K562 (cell line): ENCODE results near the gene RPTOR. TPM values are rescaled to one million over a fixed set of nuclear protein-coding genes. Genes with fewer than 3 reads are reported as not detected.

ENCODE experiments used
- BRD9 ChIP-seq: fragments of 450-650 bp; IDR thresholded peaks from 2 replicates; pipeline ENCODE4 v1.6.1; 2018; ENCODE audit warnings: low read depth; ENCODE audit not compliant: partially characterized antibody
- CEBPB ChIP-seq: fragments of 450-650 bp; IDR thresholded peaks from 2 replicates; pipeline ENCODE4 v1.6.1; 2016; ENCODE audit warnings: missing genetic modification characterization, missing compliant biosample characterization
- GABPB1 ChIP-seq: sonication (generic); formaldehyde crosslinking; IDR thresholded peaks from 2 replicates; pipeline ENCODE4 v1.8.0; 2022; ENCODE audit warnings: mild to moderate bottlenecking, missing genetic modification reagents
- GATA2 ChIP-seq: sonication (generic); formaldehyde crosslinking; IDR thresholded peaks from 2 replicates; pipeline ENCODE4 v1.4.0; 2020; ENCODE audit warnings: mild to moderate bottlenecking, missing genetic modification reagents
- HCFC1 ChIP-seq: IDR thresholded peaks from 2 replicates; pipeline ENCODE4 v1.6.1; 2012; ENCODE audit warnings: low read depth, low read length, improper control_type of control experiment
- MTA3 ChIP-seq: fragments of 450-650 bp; formaldehyde crosslinking; IDR thresholded peaks from 2 replicates; pipeline ENCODE4 v1.6.1; 2017; ENCODE audit warnings: mild to moderate bottlenecking, borderline replicate concordance
- ZNF165 ChIP-seq: fragments of 250-450 bp; sonication (Bioruptor Pico); IDR thresholded peaks from 2 replicates; pipeline ENCODE4 v1.4.0; 2020; ENCODE audit warnings: borderline replicate concordance
- ZNF324 ChIP-seq: fragments of 250-450 bp; sonication (Bioruptor Pico); IDR thresholded peaks from 2 replicates; pipeline ENCODE4 v1.4.0; 2020; ENCODE audit warnings: mild to moderate bottlenecking
- ZNF668 ChIP-seq: fragments of 250-450 bp; sonication (Bioruptor Pico); IDR thresholded peaks from 2 replicates; pipeline ENCODE4 v1.8.0; 2022; ENCODE audit warnings: mild to moderate bottlenecking, inconsistent platforms
- ZNF785 ChIP-seq: fragments of 250-450 bp; sonication (Bioruptor Pico); IDR thresholded peaks from 2 replicates; pipeline ENCODE4 v1.4.0; 2020; ENCODE audit warnings: mild to moderate bottlenecking
- polyA plus RNA-seq, 8 experiments: library from polyadenylated mRNA; depleted of rRNA in 4 of 8; stranded (reverse) in 5 of 8; unstranded in 3 of 8; fragments of >200 nt; fragmentation: Nextera tagmentation in 2 of 8; fragmentation: Illumina TruSeq in 1 of 8; extraction: Ambion mirVana in 2 of 8; extraction: Trizol in 1 of 8; gene quantifications; 2 replicates each; pipeline versions ENCODE4 v1.2.1 to v1.2.3, GENCODE V29; 2011 to 2014; ENCODE audit warnings: inconsistent platforms in 1 of 8, missing spikeins in 1 of 8
- total RNA-seq, 7 experiments: library from RNA; depleted of rRNA in 6 of 7; stranded (reverse); fragments of >200 nt in 6 of 7; fragmentation: Illumina TruSeq in 2 of 7; extraction: Trizol in 2 of 7; gene quantifications; 2 replicates each; pipeline versions ENCODE4 v1.2.1 to v1.2.3, GENCODE V29; 2011 to 2021; ENCODE audit warnings: low replicate concordance in 1 of 7
- TF ChIP-seq, protein P1 (sequence below): sonication (generic); formaldehyde crosslinking; IDR thresholded peaks from 2 replicates; pipeline ENCODE4 v1.8.0; 2023; ENCODE audit warnings: missing genetic modification reagents, mild to moderate bottlenecking, borderline replicate concordance
- TF ChIP-seq, protein P2 (sequence below): sonication (generic); formaldehyde crosslinking; IDR thresholded peaks from 2 replicates; pipeline ENCODE4 v1.8.0; 2022; ENCODE audit warnings: missing genetic modification reagents, mild to moderate bottlenecking, borderline replicate concordance
- TF ChIP-seq, protein P3 (sequence below), 2 experiments: IDR thresholded peaks in 1 of 2; conservative IDR thresholded peaks in 1 of 2; 2 replicates each; pipeline ENCODE4 v1.6.1; 2016; ENCODE audit warnings: low read depth in 2 of 2, mild to moderate bottlenecking in 1 of 2, missing compliant biosample characterization in 1 of 2, missing genetic modification characterization in 1 of 2, moderate library complexity in 1 of 2
- TF ChIP-seq, protein P4 (sequence below): fragments of 200-400 bp; formaldehyde crosslinking; IDR thresholded peaks from 2 replicates; pipeline ENCODE4 v1.6.1; 2017; ENCODE audit warnings: mild to moderate bottlenecking, low read depth, low read length, moderate library complexity

RPTOR gene
- total and polyA plus RNA-seq, 9 of the 15 experiments (the other 6 are each of a cell fraction or from before 2014, with no cell fraction given): 0.24 to 54.1 (median 10.2) TPM

DNA sequence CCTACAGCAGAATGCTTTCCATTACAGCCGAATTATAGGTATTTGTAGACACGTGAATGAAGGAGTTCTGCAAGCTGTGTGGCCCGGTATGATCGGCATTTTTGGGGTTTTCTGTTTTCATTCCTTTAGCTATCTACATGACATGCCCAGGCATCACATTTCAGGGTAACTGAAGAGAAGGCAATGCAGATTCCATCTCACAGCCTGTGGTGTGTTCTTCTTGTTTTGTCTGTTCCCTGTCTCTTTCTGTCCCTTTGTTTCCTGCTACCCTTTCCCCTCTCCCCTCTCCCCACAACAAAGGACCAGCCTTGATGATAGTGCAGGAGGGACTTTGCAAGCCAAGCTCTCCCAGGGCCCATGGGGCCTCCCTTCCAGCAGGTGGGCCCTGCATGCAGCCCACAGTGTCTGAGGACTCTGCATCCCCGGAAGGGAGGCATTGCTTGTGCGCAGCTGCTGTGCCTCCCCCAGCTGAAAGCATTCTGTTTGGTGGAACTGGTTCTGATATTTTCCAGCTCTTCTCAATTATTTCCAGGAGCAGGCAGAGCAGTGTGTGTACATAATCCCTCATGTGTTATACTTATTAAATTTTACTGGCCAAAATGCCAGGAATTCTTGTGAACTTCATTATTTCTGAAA is 207.4 kb downstream of the RPTOR start (continued):
- TF ChIP-seq, protein P1, sequence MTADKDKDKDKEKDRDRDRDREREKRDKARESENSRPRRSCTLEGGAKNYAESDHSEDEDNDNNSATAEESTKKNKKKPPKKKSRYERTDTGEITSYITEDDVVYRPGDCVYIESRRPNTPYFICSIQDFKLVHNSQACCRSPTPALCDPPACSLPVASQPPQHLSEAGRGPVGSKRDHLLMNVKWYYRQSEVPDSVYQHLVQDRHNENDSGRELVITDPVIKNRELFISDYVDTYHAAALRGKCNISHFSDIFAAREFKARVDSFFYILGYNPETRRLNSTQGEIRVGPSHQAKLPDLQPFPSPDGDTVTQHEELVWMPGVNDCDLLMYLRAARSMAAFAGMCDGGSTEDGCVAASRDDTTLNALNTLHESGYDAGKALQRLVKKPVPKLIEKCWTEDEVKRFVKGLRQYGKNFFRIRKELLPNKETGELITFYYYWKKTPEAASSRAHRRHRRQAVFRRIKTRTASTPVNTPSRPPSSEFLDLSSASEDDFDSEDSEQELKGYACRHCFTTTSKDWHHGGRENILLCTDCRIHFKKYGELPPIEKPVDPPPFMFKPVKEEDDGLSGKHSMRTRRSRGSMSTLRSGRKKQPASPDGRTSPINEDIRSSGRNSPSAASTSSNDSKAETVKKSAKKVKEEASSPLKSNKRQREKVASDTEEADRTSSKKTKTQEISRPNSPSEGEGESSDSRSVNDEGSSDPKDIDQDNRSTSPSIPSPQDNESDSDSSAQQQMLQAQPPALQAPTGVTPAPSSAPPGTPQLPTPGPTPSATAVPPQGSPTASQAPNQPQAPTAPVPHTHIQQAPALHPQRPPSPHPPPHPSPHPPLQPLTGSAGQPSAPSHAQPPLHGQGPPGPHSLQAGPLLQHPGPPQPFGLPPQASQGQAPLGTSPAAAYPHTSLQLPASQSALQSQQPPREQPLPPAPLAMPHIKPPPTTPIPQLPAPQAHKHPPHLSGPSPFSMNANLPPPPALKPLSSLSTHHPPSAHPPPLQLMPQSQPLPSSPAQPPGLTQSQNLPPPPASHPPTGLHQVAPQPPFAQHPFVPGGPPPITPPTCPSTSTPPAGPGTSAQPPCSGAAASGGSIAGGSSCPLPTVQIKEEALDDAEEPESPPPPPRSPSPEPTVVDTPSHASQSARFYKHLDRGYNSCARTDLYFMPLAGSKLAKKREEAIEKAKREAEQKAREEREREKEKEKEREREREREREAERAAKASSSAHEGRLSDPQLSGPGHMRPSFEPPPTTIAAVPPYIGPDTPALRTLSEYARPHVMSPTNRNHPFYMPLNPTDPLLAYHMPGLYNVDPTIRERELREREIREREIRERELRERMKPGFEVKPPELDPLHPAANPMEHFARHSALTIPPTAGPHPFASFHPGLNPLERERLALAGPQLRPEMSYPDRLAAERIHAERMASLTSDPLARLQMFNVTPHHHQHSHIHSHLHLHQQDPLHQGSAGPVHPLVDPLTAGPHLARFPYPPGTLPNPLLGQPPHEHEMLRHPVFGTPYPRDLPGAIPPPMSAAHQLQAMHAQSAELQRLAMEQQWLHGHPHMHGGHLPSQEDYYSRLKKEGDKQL (CRISPR knock-in tag): no peak
- TF ChIP-seq MTA3 (no peak), GATA2 (CRISPR knock-in tag) (no peak), BRD9 (no peak), ZNF668 (CRISPR knock-in tag) (no peak), ZNF324 (CRISPR knock-in tag) (no peak), ZNF165 (CRISPR knock-in tag) (no peak), HCFC1 (no peak), CEBPB (tag) (no peak), GABPB1 (CRISPR knock-in tag) (no peak), ZNF785 (CRISPR knock-in tag) (no peak)
- TF ChIP-seq, protein P2, sequence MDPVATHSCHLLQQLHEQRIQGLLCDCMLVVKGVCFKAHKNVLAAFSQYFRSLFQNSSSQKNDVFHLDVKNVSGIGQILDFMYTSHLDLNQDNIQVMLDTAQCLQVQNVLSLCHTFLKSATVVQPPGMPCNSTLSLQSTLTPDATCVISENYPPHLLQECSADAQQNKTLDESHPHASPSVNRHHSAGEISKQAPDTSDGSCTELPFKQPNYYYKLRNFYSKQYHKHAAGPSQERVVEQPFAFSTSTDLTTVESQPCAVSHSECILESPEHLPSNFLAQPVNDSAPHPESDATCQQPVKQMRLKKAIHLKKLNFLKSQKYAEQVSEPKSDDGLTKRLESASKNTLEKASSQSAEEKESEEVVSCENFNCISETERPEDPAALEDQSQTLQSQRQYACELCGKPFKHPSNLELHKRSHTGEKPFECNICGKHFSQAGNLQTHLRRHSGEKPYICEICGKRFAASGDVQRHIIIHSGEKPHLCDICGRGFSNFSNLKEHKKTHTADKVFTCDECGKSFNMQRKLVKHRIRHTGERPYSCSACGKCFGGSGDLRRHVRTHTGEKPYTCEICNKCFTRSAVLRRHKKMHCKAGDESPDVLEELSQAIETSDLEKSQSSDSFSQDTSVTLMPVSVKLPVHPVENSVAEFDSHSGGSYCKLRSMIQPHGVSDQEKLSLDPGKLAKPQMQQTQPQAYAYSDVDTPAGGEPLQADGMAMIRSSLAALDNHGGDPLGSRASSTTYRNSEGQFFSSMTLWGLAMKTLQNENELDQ (CRISPR knock-in tag): no peak
- TF ChIP-seq, protein P3, sequence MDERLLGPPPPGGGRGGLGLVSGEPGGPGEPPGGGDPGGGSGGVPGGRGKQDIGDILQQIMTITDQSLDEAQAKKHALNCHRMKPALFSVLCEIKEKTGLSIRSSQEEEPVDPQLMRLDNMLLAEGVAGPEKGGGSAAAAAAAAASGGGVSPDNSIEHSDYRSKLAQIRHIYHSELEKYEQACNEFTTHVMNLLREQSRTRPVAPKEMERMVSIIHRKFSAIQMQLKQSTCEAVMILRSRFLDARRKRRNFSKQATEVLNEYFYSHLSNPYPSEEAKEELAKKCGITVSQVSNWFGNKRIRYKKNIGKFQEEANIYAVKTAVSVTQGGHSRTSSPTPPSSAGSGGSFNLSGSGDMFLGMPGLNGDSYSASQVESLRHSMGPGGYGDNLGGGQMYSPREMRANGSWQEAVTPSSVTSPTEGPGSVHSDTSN (CRISPR knock-in tag; IDR thresholded peaks at IDR 0.05; ENCODE audit: low read depth): no peak
- TF ChIP-seq, protein P3 (tag; conservative IDR thresholded peaks at IDR 0.05; ENCODE audit: low read depth): no peak
- TF ChIP-seq, protein P4, sequence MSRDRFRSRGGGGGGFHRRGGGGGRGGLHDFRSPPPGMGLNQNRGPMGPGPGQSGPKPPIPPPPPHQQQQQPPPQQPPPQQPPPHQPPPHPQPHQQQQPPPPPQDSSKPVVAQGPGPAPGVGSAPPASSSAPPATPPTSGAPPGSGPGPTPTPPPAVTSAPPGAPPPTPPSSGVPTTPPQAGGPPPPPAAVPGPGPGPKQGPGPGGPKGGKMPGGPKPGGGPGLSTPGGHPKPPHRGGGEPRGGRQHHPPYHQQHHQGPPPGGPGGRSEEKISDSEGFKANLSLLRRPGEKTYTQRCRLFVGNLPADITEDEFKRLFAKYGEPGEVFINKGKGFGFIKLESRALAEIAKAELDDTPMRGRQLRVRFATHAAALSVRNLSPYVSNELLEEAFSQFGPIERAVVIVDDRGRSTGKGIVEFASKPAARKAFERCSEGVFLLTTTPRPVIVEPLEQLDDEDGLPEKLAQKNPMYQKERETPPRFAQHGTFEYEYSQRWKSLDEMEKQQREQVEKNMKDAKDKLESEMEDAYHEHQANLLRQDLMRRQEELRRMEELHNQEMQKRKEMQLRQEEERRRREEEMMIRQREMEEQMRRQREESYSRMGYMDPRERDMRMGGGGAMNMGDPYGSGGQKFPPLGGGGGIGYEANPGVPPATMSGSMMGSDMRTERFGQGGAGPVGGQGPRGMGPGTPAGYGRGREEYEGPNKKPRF: no peak
